ENCODE measurements around the gene RANBP9. TPM values are rescaled to one million over a fixed set of nuclear protein-coding genes. Genes with fewer than 3 reads are reported as not detected.
A peak's percentile ranks its signal among the peaks of the same experiment; 100 is the strongest.

The RANBP9 gene
- total and polyA plus RNA-seq, 4 donors: 16.6 to 50.4 (median 25.5) TPM

GRCh38 chr6:13613029-13613594 is 98.5 kb downstream of the RANBP9 start:
- Histone ChIP-seq H3K9me3 (ENCODE audit: control insufficient read depth in 4 of 4, insufficient read depth in 3 of 4, low read length in 3 of 4) (no peaks in the 10 kb centered on the region), H3K9ac (ENCODE audit: insufficient read depth in 1 of 2, low read length in 2 of 2) (no peak overlapping the region), H3K27me3 (ENCODE audit: control insufficient read depth in 3 of 3, insufficient read depth in 3 of 3, low read length in 2 of 3) (no peaks in the 10 kb centered on the region), H3K27ac (ENCODE audit: low read depth in 1 of 2, low read length in 1 of 2) (peak overlapping the region in 1 of 2 donors; percentile 24), H3K4me3 (no peak overlapping the region), H3K4me1 (ENCODE audit: control insufficient read depth in 5 of 5, insufficient read depth in 5 of 5, low read length in 5 of 5) (peaks cover 0 to 19% (median 3%) of the 10 kb centered on the region in 5 donors), H3K36me3 (ENCODE audit: control insufficient read depth in 4 of 4, insufficient read depth in 4 of 4, low read length in 4 of 4) (peaks cover 2 to 18% (median 10%) of the 10 kb centered on the region in 4 donors)
- 72 to 84% methylated on average over 3 of the region's 3 CpGs for WGBS, 2 donors
- TF ChIP-seq, protein P1, sequence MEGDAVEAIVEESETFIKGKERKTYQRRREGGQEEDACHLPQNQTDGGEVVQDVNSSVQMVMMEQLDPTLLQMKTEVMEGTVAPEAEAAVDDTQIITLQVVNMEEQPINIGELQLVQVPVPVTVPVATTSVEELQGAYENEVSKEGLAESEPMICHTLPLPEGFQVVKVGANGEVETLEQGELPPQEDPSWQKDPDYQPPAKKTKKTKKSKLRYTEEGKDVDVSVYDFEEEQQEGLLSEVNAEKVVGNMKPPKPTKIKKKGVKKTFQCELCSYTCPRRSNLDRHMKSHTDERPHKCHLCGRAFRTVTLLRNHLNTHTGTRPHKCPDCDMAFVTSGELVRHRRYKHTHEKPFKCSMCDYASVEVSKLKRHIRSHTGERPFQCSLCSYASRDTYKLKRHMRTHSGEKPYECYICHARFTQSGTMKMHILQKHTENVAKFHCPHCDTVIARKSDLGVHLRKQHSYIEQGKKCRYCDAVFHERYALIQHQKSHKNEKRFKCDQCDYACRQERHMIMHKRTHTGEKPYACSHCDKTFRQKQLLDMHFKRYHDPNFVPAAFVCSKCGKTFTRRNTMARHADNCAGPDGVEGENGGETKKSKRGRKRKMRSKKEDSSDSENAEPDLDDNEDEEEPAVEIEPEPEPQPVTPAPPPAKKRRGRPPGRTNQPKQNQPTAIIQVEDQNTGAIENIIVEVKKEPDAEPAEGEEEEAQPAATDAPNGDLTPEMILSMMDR (IDR thresholded peaks at IDR 0.05; ENCODE audit: control extremely low read depth, extremely low read depth): no peak
- no peak for ATAC-seq (ENCODE audit: insufficient read depth, low FRiP score)
- DNase-seq: no peak

- TF ChIP-seq, protein P1 (IDR thresholded peaks at IDR 0.05; ENCODE audit: control extremely low read depth, extremely low read depth): no peak
- Histone ChIP-seq H3K27me3 (ENCODE audit: control insufficient read depth in 3 of 3, insufficient read depth in 3 of 3, low read length in 2 of 3) (no peaks in the 10 kb centered on the region), H3K27ac (ENCODE audit: low read depth in 1 of 2, low read length in 1 of 2) (peak overlapping the region in 1 of 2 donors; percentile 91), H3K9ac (ENCODE audit: insufficient read depth in 1 of 2, low read length in 2 of 2) (no peak overlapping the region), H3K36me3 (ENCODE audit: control insufficient read depth in 4 of 4, insufficient read depth in 4 of 4, low read length in 4 of 4) (peaks cover 0 to 10% (median 3%) of the 10 kb centered on the region in 4 donors), H3K4me3 (no peak overlapping the region), H3K4me1 (ENCODE audit: control insufficient read depth in 5 of 5, insufficient read depth in 5 of 5, low read length in 5 of 5) (peaks cover 0 to 14% (median 3%) of the 10 kb centered on the region in 5 donors), H3K9me3 (ENCODE audit: control insufficient read depth in 4 of 4, insufficient read depth in 3 of 4, low read length in 3 of 4) (no peaks in the 10 kb centered on the region)
- ATAC-seq (ENCODE audit: insufficient read depth, low FRiP score) (no peak), DNase-seq (peak in 1 of 3 donors; percentile 27)
- 53 to 56% methylated on average over 4 of the region's 4 CpGs for WGBS, 2 donors
Observed at GRCh38 chr6:13611715-13612114, 99.9 kb downstream of the RANBP9 start.

- Histone ChIP-seq H3K9me3 (ENCODE audit: control insufficient read depth in 4 of 4, insufficient read depth in 3 of 4, low read length in 3 of 4) (no peaks in the 10 kb centered on the region), H3K27me3 (ENCODE audit: control insufficient read depth in 3 of 3, insufficient read depth in 3 of 3, low read length in 2 of 3) (no peaks in the 10 kb centered on the region), H3K36me3 (ENCODE audit: control insufficient read depth in 4 of 4, insufficient read depth in 4 of 4, low read length in 4 of 4) (peaks cover 7 to 24% (median 9%) of the 10 kb centered on the region in 4 donors), H3K4me1 (ENCODE audit: control insufficient read depth in 5 of 5, insufficient read depth in 5 of 5, low read length in 5 of 5) (no peaks in the 10 kb centered on the region), H3K9ac (ENCODE audit: insufficient read depth in 1 of 2, low read length in 2 of 2) (no peak overlapping the region), H3K27ac (ENCODE audit: low read depth in 1 of 2, low read length in 1 of 2) (no peak overlapping the region), H3K4me3 (no peak overlapping the region)
- no peak for ATAC-seq (ENCODE audit: insufficient read depth, low FRiP score)
- TF ChIP-seq, protein P1 (IDR thresholded peaks at IDR 0.05; ENCODE audit: control extremely low read depth, extremely low read depth): no peak
- DNase-seq: no peak
- WGBS, 2 donors: 98% methylated on average over 4 of the region's 4 CpGs
Observed at GRCh38 chr6:13605634-13606033, 106.0 kb downstream of the RANBP9 start.

All from lung (tissue), 12 donors.